Measurements from ENCODE around the gene ANKS3. TPM values are rescaled to one million over a fixed set of nuclear protein-coding genes. Genes with fewer than 3 reads are reported as not detected.

ANKS3 gene
- total RNA-seq, 2 donors from 2014 or later = 10.1 to 23.2 TPM

- TF ChIP-seq CTCF (IDR thresholded peaks at IDR 0.05) = no peak
- no peaks in the 10 kb centered on the region for H3K9me3 ChIP-seq
- H3K36me3 ChIP-seq = peaks cover 6% of the 10 kb centered on the region
- no peak for DNase-seq
- no peak overlapping the region for H3K9ac ChIP-seq (ENCODE audit: low read depth in 2 of 2, low read length in 2 of 2)
- intact Hi-C loops (cut with DNase I) = no loop called here
- peaks cover 9% of the 10 kb centered on the region for H3K4me1 ChIP-seq
- no peaks in the 10 kb centered on the region for H3K27me3 ChIP-seq
- no peak overlapping the region for H3K4me3 ChIP-seq
- H3K27ac ChIP-seq = no peak overlapping the region
Measured at GRCh38 chr16:4703906-4704305, 30.2 kb downstream of the ANKS3 start.

GRCh38 chr16:4702466-4702808 lies 31.6 kb downstream of the ANKS3 start:
- Histone ChIP-seq H3K4me3 (no peak overlapping the region), H3K9me3 (no peaks in the 10 kb centered on the region), H3K27me3 (no peaks in the 10 kb centered on the region), H3K4me1 (peaks cover 9% of the 10 kb centered on the region), H3K27ac (peak overlapping the region; percentile 77), H3K36me3 (peaks cover 6% of the 10 kb centered on the region), H3K9ac (ENCODE audit: low read depth in 2 of 2, low read length in 2 of 2) (peak overlapping the region in 1 of 2 donors; percentile 76)
- intact Hi-C loops (cut with DNase I) = no loop called here
- no peak for TF ChIP-seq CTCF (IDR thresholded peaks at IDR 0.05)
- peak; percentile 37 for DNase-seq

- peak; percentile 62 for DNase-seq
- Histone ChIP-seq H3K27ac (peak overlapping the region; percentile 77), H3K27me3 (no peaks in the 10 kb centered on the region), H3K4me1 (peaks cover 9% of the 10 kb centered on the region), H3K4me3 (peak overlapping the region; percentile 14), H3K36me3 (peaks cover 6% of the 10 kb centered on the region), H3K9me3 (no peaks in the 10 kb centered on the region), H3K9ac (ENCODE audit: low read depth in 2 of 2, low read length in 2 of 2) (peak overlapping the region in 1 of 2 donors; percentile 76)
- intact Hi-C loops (cut with DNase I) = no loop called here
- TF ChIP-seq CTCF (IDR thresholded peaks at IDR 0.05) = no peak
Measured at GRCh38 chr16:4701791-4702465, 32.1 kb downstream of the ANKS3 start.

GRCh38 chr16:4700997-4701743 lies 32.9 kb downstream of the ANKS3 start:
- H3K27me3 ChIP-seq = no peaks in the 10 kb centered on the region
- H3K4me3 ChIP-seq = peak overlapping the region; percentile 14
- no peak for TF ChIP-seq CTCF (IDR thresholded peaks at IDR 0.05)
- H3K9ac ChIP-seq (ENCODE audit: low read depth in 2 of 2, low read length in 2 of 2) = peak overlapping the region in 1 of 2 donors; percentile 76
- peaks cover 11% of the 10 kb centered on the region for H3K36me3 ChIP-seq
- H3K9me3 ChIP-seq = no peaks in the 10 kb centered on the region
- intact Hi-C loops (cut with DNase I) = no loop called here
- H3K4me1 ChIP-seq = peaks cover 9% of the 10 kb centered on the region
- peak; percentile 84 for DNase-seq
- H3K27ac ChIP-seq = peak overlapping the region; percentile 77

GRCh38 chr16:4700380-4700996 lies 33.6 kb downstream of the ANKS3 start:
- H3K4me1 ChIP-seq = peaks cover 9% of the 10 kb centered on the region
- no peak overlapping the region for H3K9ac ChIP-seq (ENCODE audit: low read depth in 2 of 2, low read length in 2 of 2)
- H3K4me3 ChIP-seq = no peak overlapping the region
- H3K9me3 ChIP-seq = no peaks in the 10 kb centered on the region
- no peak for TF ChIP-seq CTCF (IDR thresholded peaks at IDR 0.05)
- H3K36me3 ChIP-seq = peaks cover 12% of the 10 kb centered on the region
- no peak for DNase-seq
- no peak overlapping the region for H3K27ac ChIP-seq
- intact Hi-C loops (cut with DNase I) = no loop called here
- no peaks in the 10 kb centered on the region for H3K27me3 ChIP-seq

Data from colonic mucosa (tissue), 4 donors.